Activated T-helper 2 cell treated with anti-CD3 and anti-CD28 coated beads, Interferon-gamma antibody, Interleukin-2, Interleukin-4, amounts not matched to agents 10 μg/mL and 5 μg/mL and 100 μg/mL, durations not matched to agents 14 hours and 24 hours and 36 hours (primary cell): ENCODE data around the gene DBX1. TPM values are rescaled to one million over a fixed set of nuclear protein-coding genes. Genes with fewer than 3 reads are reported as not detected.

Source experiments
- DNase-seq: peaks from one replicate; pipeline ENCODE4 v3.0.0; 2021; ENCODE audit warnings: low spot score
- H3K27ac Mint-ChIP-seq: one replicate; pipeline ENCODE4 v1.8.0; 2021; ENCODE audit warnings: mixed read lengths
- H3K27me3 Mint-ChIP-seq: one replicate; pipeline ENCODE4 v1.8.0; 2021; ENCODE audit warnings: low read depth, mixed read lengths
- H3K36me3 Mint-ChIP-seq: one replicate; pipeline ENCODE4 v1.8.0; 2021; ENCODE audit warnings: low read depth, mixed read lengths
- H3K4me1 Mint-ChIP-seq: one replicate; pipeline ENCODE4 v1.8.0; 2021; ENCODE audit warnings: low read depth, mixed read lengths
- H3K4me3 Mint-ChIP-seq: one replicate; pipeline ENCODE4 v1.8.0; 2021; ENCODE audit warnings: low read depth, mild to moderate bottlenecking, moderate library complexity, mixed read lengths
- H3K9me3 Mint-ChIP-seq: one replicate; pipeline ENCODE4 v1.8.0; 2021; ENCODE audit warnings: mixed read lengths
- intact Hi-C: fragments of 100-400 bp; cut with micrococcal nuclease; formaldehyde crosslinking; loops from one replicate; pipeline ENCODE4 v1.15.1; 2023
- total RNA-seq: library from RNA; stranded (reverse); gene quantifications from 2 replicates; pipeline ENCODE4 v1.2.3, GENCODE V29; 2022

Gene DBX1
- total RNA-seq, 1 donor from 2014 or later, result not detected

DNA sequence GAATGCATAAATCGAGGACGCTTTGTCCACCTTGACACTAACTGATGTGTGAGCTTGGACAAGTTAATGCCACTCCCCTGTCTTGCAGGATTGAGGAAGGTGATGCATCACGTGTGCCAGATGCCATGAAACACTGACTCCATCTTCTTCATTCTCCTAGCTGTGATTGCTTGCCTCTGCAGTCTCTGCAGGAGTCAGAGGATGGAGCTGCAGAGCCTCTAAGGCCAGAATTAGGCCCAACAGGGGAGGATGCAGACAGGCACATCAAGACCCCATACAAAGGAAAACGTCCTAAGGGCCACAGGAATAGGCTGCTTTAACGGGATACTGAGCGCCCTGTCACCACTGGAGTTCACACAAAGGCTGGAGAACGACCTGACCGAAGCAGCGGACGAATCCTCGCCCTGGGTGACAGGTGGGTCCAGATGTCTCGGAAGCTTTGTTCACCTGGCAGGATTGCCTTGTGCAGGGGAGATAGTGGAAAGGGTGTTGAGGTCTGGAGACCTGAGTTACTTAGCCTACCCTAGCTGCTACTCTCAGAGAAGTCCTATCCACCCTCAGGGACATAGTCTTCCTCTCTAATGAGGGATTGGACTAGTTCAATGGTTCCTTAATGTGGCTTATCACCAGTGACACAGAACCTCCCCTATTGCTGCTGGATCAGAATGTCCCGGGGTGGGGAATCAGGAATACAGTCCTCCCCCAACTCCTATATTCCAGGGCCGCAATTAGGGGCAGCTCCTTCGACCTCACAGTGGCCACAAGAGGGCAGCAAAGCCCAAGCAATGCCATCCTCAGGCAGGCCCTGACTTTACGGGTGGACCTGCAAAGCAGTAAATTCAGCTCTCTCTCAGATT, 32.4 kb downstream of the DBX1 start:
- H3K27me3 Mint-ChIP-seq, result peaks cover 18% of the 10 kb centered on the region
- no peaks in the 10 kb centered on the region for H3K36me3 Mint-ChIP-seq
- no peaks in the 10 kb centered on the region for H3K9me3 Mint-ChIP-seq
- peak; percentile 56 for DNase-seq
- intact Hi-C loops, result loop anchor here (1.0 kb wide), 1 partner anchor 227 kb away; no protein-coding TSS in a partner anchor
- peaks cover 9% of the 10 kb centered on the region for H3K4me1 Mint-ChIP-seq
- H3K4me3 Mint-ChIP-seq, result no peak overlapping the region
- H3K27ac Mint-ChIP-seq, result no peak overlapping the region

GRCh38 chr11:20126724-20127123, 33.6 kb downstream of the DBX1 start:
- Mint-ChIP-seq H3K4me3 (no peak overlapping the region), H3K36me3 (no peaks in the 10 kb centered on the region), H3K27ac (no peak overlapping the region), H3K9me3 (no peaks in the 10 kb centered on the region), H3K4me1 (peaks cover 2% of the 10 kb centered on the region), H3K27me3 (peaks cover 9% of the 10 kb centered on the region)
- DNase-seq, result no peak
- intact Hi-C loops, result no loop called here

GRCh38 chr11:20125927-20126326, 34.3 kb downstream of the DBX1 start:
- Mint-ChIP-seq H3K9me3 (no peaks in the 10 kb centered on the region), H3K36me3 (no peaks in the 10 kb centered on the region), H3K4me3 (no peak overlapping the region), H3K4me1 (no peaks in the 10 kb centered on the region), H3K27ac (no peak overlapping the region), H3K27me3 (peaks cover 6% of the 10 kb centered on the region)
- no peak for DNase-seq
- intact Hi-C loops, result no loop called here

DNA sequence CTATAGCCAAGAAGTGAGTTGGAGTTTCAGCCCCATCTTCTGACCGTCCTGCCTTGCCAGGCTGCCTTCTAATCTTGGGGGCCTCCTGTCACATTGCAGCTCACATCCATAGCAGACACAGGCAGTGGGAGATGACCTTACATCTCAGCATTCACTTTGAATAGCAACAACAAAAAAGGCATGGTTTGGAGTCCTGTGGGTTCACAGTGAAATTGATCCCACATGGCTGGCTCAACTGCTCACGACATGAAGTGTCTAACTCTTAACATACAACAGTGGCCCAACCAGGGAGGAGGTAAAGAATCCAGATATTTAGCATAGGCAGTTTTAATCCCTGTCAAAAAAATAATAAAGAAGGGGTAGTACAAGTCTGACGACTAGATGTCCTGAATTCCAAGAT, 38.1 kb downstream of the DBX1 start:
- Mint-ChIP-seq H3K4me3 (no peak overlapping the region), H3K9me3 (no peaks in the 10 kb centered on the region), H3K27ac (no peak overlapping the region), H3K27me3 (peaks cover 5% of the 10 kb centered on the region), H3K36me3 (no peaks in the 10 kb centered on the region), H3K4me1 (no peaks in the 10 kb centered on the region)
- no peak for DNase-seq
- intact Hi-C loops, result no loop called here

DNA sequence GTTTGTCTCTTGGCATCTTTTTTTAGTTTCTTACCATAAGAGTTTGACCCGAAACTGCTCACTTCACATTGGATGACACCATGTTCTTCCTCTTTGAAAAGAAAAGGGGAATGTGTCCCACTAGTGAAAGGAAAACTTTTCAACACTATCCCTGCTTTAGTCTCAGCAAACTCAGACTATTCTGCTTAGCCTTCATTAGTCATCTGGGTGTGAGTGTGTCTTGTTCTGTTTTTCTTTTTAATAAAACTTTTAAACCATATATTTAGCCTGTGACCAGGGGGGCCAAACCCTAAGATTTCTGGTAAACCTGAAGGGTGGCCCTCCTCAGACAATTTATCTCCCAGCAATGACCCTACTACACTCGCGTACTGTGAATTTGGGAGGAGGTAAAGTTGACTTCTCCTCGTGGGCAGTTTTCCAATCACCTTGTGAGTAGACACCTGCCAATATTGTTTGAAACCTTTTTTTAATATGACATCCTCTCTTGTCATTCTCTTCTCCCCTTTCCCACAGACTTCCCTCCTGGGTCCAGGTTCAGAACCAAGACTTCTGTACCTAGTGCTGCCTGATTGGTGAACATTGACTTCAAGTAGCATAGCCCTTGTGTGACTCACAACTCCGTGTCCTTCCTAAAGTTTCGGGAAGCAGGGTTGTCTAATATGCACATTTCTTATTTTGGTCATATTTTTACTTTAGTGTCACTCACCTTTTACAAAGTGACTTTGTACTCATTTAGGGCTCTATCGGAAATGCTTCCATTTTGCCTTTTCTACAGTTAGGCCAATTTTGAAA, 39.9 kb downstream of the DBX1 start:
- Mint-ChIP-seq H3K4me1 (no peaks in the 10 kb centered on the region), H3K27me3 (peaks cover 5% of the 10 kb centered on the region), H3K9me3 (no peaks in the 10 kb centered on the region), H3K27ac (no peak overlapping the region), H3K4me3 (no peak overlapping the region), H3K36me3 (no peaks in the 10 kb centered on the region)
- no peak for DNase-seq
- intact Hi-C loops, result no loop called here

- intact Hi-C loops, result no loop called here
- Mint-ChIP-seq H3K4me3 (no peak overlapping the region), H3K4me1 (no peaks in the 10 kb centered on the region), H3K27ac (no peak overlapping the region), H3K9me3 (no peaks in the 10 kb centered on the region), H3K27me3 (peaks cover 5% of the 10 kb centered on the region), H3K36me3 (no peaks in the 10 kb centered on the region)
- no peak for DNase-seq
Measured at GRCh38 chr11:20119315-20119714, 41.0 kb downstream of the DBX1 start.

DNA sequence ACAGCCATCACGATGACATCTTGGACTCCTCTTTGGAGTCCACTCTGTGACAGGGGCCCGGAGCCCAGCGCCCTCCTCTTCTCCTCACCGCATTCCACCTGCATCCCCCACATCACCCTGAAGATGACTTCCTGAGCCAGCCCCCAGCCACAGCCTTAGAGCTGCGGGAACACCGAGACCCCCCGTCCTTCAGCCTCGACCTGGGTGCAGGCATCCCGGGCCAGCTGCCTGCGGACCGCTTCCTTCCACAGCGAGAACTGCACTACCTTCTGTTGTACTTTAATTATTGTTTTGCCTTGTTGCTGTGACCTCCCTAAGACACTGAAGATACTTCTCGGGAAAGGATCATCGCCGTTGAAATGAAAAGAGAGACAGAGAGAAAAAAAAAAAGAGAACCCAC, 42.1 kb downstream of the DBX1 start:
- Mint-ChIP-seq H3K4me1 (no peaks in the 10 kb centered on the region), H3K4me3 (no peak overlapping the region), H3K27ac (no peak overlapping the region), H3K36me3 (no peaks in the 10 kb centered on the region), H3K9me3 (no peaks in the 10 kb centered on the region), H3K27me3 (peaks cover 5% of the 10 kb centered on the region)
- DNase-seq, result no peak
- intact Hi-C loops, result no loop called here

DNA sequence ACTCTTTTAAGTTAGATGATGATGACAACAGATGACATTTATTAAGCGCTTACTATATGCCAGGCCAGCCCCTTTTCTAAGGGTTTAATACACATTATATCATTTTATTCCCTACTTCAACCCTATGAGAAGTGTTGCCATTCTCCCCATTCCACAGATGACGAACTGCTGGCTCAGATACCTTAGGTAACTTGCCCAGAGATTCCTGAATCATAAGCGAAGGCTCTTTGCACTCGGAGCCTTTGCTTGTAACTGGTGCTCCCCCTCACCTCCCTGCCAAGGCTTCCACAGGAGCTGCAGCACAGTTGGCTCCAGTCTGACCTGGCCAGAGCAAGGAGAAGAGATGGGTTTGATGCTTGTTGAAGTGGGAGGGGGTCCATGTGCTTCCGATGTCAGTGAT, 43.0 kb downstream of the DBX1 start:
- intact Hi-C loops, result no loop called here
- DNase-seq, result no peak
- Mint-ChIP-seq H3K4me3 (no peak overlapping the region), H3K4me1 (no peaks in the 10 kb centered on the region), H3K27me3 (peaks cover 5% of the 10 kb centered on the region), H3K9me3 (no peaks in the 10 kb centered on the region), H3K36me3 (no peaks in the 10 kb centered on the region), H3K27ac (no peak overlapping the region)

- H3K9me3 Mint-ChIP-seq, result no peaks in the 10 kb centered on the region
- intact Hi-C loops, result no loop called here
- no peaks in the 10 kb centered on the region for H3K36me3 Mint-ChIP-seq
- H3K27me3 Mint-ChIP-seq, result peaks cover 5% of the 10 kb centered on the region
- no peak overlapping the region for H3K27ac Mint-ChIP-seq
- DNase-seq, result no peak
- H3K4me3 Mint-ChIP-seq, result no peak overlapping the region
- no peaks in the 10 kb centered on the region for H3K4me1 Mint-ChIP-seq
Measured at GRCh38 chr11:20116825-20117224, 43.5 kb downstream of the DBX1 start.

DNA sequence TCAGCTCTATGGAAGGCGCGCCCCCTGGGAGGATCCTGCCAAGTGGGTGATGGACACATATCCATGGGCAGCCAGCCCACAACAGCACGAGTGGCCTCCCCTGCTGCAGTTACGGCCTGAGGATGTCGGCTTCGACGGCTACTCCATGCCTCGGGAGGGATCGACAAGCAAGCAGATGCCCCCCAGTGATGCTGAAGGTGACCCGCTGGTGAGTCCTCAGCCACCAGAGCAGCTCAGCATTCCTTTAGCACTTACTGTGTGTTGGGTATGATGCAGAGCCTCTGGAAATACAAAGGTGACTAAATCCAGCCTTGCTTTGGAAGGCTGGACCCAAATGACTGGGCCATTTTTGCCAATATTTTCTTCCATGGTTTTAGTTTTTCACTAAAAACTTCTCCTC, 45.7 kb downstream of the DBX1 start:
- DNase-seq, result no peak
- H3K27ac Mint-ChIP-seq, result no peak overlapping the region
- H3K4me1 Mint-ChIP-seq, result no peaks in the 10 kb centered on the region
- H3K4me3 Mint-ChIP-seq, result no peak overlapping the region
- no peaks in the 10 kb centered on the region for H3K9me3 Mint-ChIP-seq
- H3K27me3 Mint-ChIP-seq, result no peaks in the 10 kb centered on the region
- no peaks in the 10 kb centered on the region for H3K36me3 Mint-ChIP-seq
- intact Hi-C loops, result no loop called here

GRCh38 chr11:20113149-20113438, 47.2 kb downstream of the DBX1 start:
- intact Hi-C loops, result no loop called here
- Mint-ChIP-seq H3K4me3 (no peak overlapping the region), H3K27me3 (no peaks in the 10 kb centered on the region), H3K36me3 (no peaks in the 10 kb centered on the region), H3K4me1 (no peaks in the 10 kb centered on the region), H3K9me3 (no peaks in the 10 kb centered on the region), H3K27ac (no peak overlapping the region)
- DNase-seq, result no peak

- Mint-ChIP-seq H3K27me3 (no peaks in the 10 kb centered on the region), H3K9me3 (no peaks in the 10 kb centered on the region), H3K36me3 (no peaks in the 10 kb centered on the region), H3K27ac (no peak overlapping the region), H3K4me3 (no peak overlapping the region), H3K4me1 (no peaks in the 10 kb centered on the region)
- DNase-seq, result no peak
- intact Hi-C loops, result no loop called here
Measured at GRCh38 chr11:20112291-20113148, 47.8 kb downstream of the DBX1 start.
